Type B pancreatic cell (in vitro differentiated cells): ENCODE results near the gene TOP3A. TPM values are rescaled to one million over a fixed set of nuclear protein-coding genes. Genes with fewer than 3 reads are reported as not detected.
"Not testable (repeated sequence)": the region's sequence is repeated elsewhere in the genome, so short reads cannot be mapped to it uniquely, and the experiment has no call there.

ENCODE experiments used
- DNase-seq: peaks from one replicate; pipeline ENCODE4 v3.0.0; 2021; ENCODE audit warnings: mixed read lengths; ENCODE audit not compliant: unreplicated experiment; ENCODE audit errors: extremely low spot score
- H3K27ac Mint-ChIP-seq: 2 replicates; pipeline ENCODE4 v1.8.0; 2021; ENCODE audit warnings: mild to moderate bottlenecking, mixed read lengths
- H3K27me3 Mint-ChIP-seq: 2 replicates; pipeline ENCODE4 v1.8.0; 2021; ENCODE audit warnings: mixed read lengths
- H3K36me3 Mint-ChIP-seq: 2 replicates; pipeline ENCODE4 v1.8.0; 2021; ENCODE audit warnings: mixed read lengths
- H3K4me1 Mint-ChIP-seq: one replicate; pipeline ENCODE4 v1.8.0; 2021; ENCODE audit warnings: mixed read lengths; ENCODE audit not compliant: unreplicated experiment
- H3K4me3 Mint-ChIP-seq: 2 replicates; pipeline ENCODE4 v1.8.0; 2021; ENCODE audit warnings: mild to moderate bottlenecking, mixed read lengths
- H3K9me3 Mint-ChIP-seq: 2 replicates; pipeline ENCODE4 v1.8.0; 2021; ENCODE audit warnings: mixed read lengths
- total RNA-seq: library from RNA; stranded (reverse); gene quantifications from 2 replicates; pipeline ENCODE4 v1.2.1, GENCODE V29; 2021; ENCODE audit warnings: low replicate concordance
- TF ChIP-seq, protein P1 (sequence below): fragments of 200-600 bp; sonication (generic); conservative IDR thresholded peaks from 2 replicates; pipeline ENCODE4 v1.5.0; 2021; ENCODE audit warnings: antibody characterized with exemption, mild to moderate bottlenecking

The TOP3A gene
- total RNA-seq, 1 donor from 2014 or later = 70.2 TPM

DNA sequence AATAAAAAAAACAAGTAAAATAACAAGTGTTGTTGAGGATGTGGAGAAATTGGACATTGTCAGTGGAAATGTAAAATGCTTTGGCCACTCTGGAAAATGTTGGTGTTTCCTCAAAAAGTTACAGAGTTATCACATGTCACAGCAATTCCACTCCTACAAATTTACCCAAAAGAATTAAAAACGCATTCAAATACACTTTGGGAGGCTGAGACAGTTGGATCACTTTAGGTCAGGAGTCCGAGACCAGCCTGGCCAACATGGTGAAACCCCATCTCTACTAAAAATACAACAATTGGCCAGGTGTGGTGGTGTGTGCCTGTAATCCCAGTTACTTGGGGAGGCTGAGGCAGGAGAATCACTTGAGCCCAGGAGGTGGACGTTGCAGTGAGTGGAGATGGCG, 5.6 kb downstream of the TOP3A start:
- no peak for DNase-seq
- Mint-ChIP-seq H3K27me3 (no peaks in the 10 kb centered on the region), H3K4me3 (no peak overlapping the region), H3K9me3 (no peaks in the 10 kb centered on the region), H3K27ac (no peak overlapping the region), H3K4me1 (peaks cover 11% of the 10 kb centered on the region), H3K36me3 (peaks cover 24% of the 10 kb centered on the region)
- TF ChIP-seq, protein P1, sequence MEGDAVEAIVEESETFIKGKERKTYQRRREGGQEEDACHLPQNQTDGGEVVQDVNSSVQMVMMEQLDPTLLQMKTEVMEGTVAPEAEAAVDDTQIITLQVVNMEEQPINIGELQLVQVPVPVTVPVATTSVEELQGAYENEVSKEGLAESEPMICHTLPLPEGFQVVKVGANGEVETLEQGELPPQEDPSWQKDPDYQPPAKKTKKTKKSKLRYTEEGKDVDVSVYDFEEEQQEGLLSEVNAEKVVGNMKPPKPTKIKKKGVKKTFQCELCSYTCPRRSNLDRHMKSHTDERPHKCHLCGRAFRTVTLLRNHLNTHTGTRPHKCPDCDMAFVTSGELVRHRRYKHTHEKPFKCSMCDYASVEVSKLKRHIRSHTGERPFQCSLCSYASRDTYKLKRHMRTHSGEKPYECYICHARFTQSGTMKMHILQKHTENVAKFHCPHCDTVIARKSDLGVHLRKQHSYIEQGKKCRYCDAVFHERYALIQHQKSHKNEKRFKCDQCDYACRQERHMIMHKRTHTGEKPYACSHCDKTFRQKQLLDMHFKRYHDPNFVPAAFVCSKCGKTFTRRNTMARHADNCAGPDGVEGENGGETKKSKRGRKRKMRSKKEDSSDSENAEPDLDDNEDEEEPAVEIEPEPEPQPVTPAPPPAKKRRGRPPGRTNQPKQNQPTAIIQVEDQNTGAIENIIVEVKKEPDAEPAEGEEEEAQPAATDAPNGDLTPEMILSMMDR = no peak

GRCh38 chr17:18303206-18303605, 11.6 kb downstream of the TOP3A start:
- H3K4me1 Mint-ChIP-seq, H3K27me3 Mint-ChIP-seq, H3K4me3 Mint-ChIP-seq, DNase-seq, H3K9me3 Mint-ChIP-seq, H3K27ac Mint-ChIP-seq: not testable (repeated sequence)
- peaks cover 28% of the 10 kb centered on the region for H3K36me3 Mint-ChIP-seq

- DNase-seq = no peak
- Mint-ChIP-seq H3K27ac (no peak overlapping the region), H3K27me3 (no peaks in the 10 kb centered on the region), H3K36me3 (peaks cover 29% of the 10 kb centered on the region), H3K4me3 (no peak overlapping the region), H3K4me1 (no peaks in the 10 kb centered on the region), H3K9me3 (no peaks in the 10 kb centered on the region)
- TF ChIP-seq, protein P1 = no peak
Measured at GRCh38 chr17:18300725-18301480, 13.9 kb downstream of the TOP3A start.

- H3K4me3 Mint-ChIP-seq, H3K4me1 Mint-ChIP-seq, DNase-seq, H3K27ac Mint-ChIP-seq, H3K9me3 Mint-ChIP-seq, H3K27me3 Mint-ChIP-seq: not testable (repeated sequence)
- H3K36me3 Mint-ChIP-seq = peaks cover 26% of the 10 kb centered on the region
Measured at GRCh38 chr17:18298061-18298460, 16.7 kb downstream of the TOP3A start.

GRCh38 chr17:18291718-18292540, 22.9 kb downstream of the TOP3A start:
- Mint-ChIP-seq H3K4me3 (no peak overlapping the region), H3K4me1 (no peaks in the 10 kb centered on the region), H3K27ac (no peak overlapping the region), H3K9me3 (no peaks in the 10 kb centered on the region), H3K27me3 (no peaks in the 10 kb centered on the region), H3K36me3 (peaks cover 18% of the 10 kb centered on the region)
- no peak for DNase-seq
- TF ChIP-seq, protein P1 = no peak

GRCh38 chr17:18285296-18285695, 29.5 kb downstream of the TOP3A start:
- Mint-ChIP-seq H3K9me3 (no peaks in the 10 kb centered on the region), H3K4me1 (no peaks in the 10 kb centered on the region), H3K4me3 (no peak overlapping the region), H3K27ac (no peak overlapping the region), H3K27me3 (no peaks in the 10 kb centered on the region), H3K36me3 (peaks cover 26% of the 10 kb centered on the region)
- DNase-seq = no peak
- TF ChIP-seq, protein P1 = no peak
